RWPE2 (cell line): ENCODE results near the gene LAMC3.

Experiments used
- ATAC-seq: fragments of 200-7000 bp; cut with Tn5 transposase; 3 replicates; pipeline ENCODE4 v1.9.1; 2021; ENCODE audit warnings: low read depth
- DNase-seq: peaks from one replicate; pipeline ENCODE4 v3.0.0-alpha.2; 2020; ENCODE audit warnings: low spot score
- H3K27ac ChIP-seq: fragments of 450-650 bp; 2 replicates; pipeline ENCODE4 v1.5.1; 2017; ENCODE audit warnings: mild to moderate bottlenecking; ENCODE audit not compliant: poor library complexity, severe bottlenecking
- H3K27me3 ChIP-seq: fragments of 250-450 bp; sonication (Bioruptor Pico); 2 replicates; pipeline ENCODE4 v1.5.1; 2021; ENCODE audit warnings: mild to moderate bottlenecking, moderate library complexity; ENCODE audit not compliant: insufficient read depth, poor library complexity, severe bottlenecking
- H3K36me3 ChIP-seq: fragments of 250-450 bp; sonication (Bioruptor Pico); 2 replicates; pipeline ENCODE4 v1.5.1; 2020; ENCODE audit warnings: low read depth, mild to moderate bottlenecking, moderate library complexity
- H3K4me1 ChIP-seq: fragments of 250-450 bp; sonication (Bioruptor Pico); 2 replicates; pipeline ENCODE4 v1.5.1; 2021; ENCODE audit warnings: mild to moderate bottlenecking, moderate library complexity; ENCODE audit not compliant: insufficient read depth, poor library complexity, severe bottlenecking
- H3K4me3 ChIP-seq: fragments of 250-450 bp; sonication (Bioruptor Pico); 2 replicates; pipeline ENCODE4 v1.5.1; 2021; ENCODE audit warnings: mild to moderate bottlenecking, moderate library complexity; ENCODE audit not compliant: severe bottlenecking
- H3K9me3 ChIP-seq: fragments of 250-450 bp; sonication (Bioruptor Pico); 2 replicates; pipeline ENCODE4 v1.5.1; 2021; ENCODE audit warnings: mild to moderate bottlenecking, moderate library complexity; ENCODE audit not compliant: severe bottlenecking
- CTCF ChIP-seq: fragments of 450-650 bp; IDR thresholded peaks from one replicate; pipeline ENCODE4 v1.5.1; 2017; ENCODE audit warnings: mild to moderate bottlenecking, moderate library complexity; ENCODE audit not compliant: poor library complexity, severe bottlenecking

Gene LAMC3

GRCh38 chr9:131103024-131103423, 94.0 kb downstream of the LAMC3 start:
- no peak overlapping the region for H3K27ac ChIP-seq
- peaks cover 6% of the 10 kb centered on the region for H3K9me3 ChIP-seq
- H3K4me3 ChIP-seq = no peak overlapping the region
- H3K27me3 ChIP-seq = no peaks in the 10 kb centered on the region
- H3K36me3 ChIP-seq = no peaks in the 10 kb centered on the region
- ATAC-seq (no peak), DNase-seq (no peak)
- H3K4me1 ChIP-seq = no peaks in the 10 kb centered on the region
- no peak for TF ChIP-seq CTCF

- DNase-seq = no peak
- H3K27ac ChIP-seq = no peak overlapping the region
- TF ChIP-seq CTCF = no peak
- H3K27me3 ChIP-seq = no peaks in the 10 kb centered on the region
- H3K4me3 ChIP-seq = no peak overlapping the region
- no peak for ATAC-seq
- no peaks in the 10 kb centered on the region for H3K36me3 ChIP-seq
- H3K9me3 ChIP-seq = peaks cover 6% of the 10 kb centered on the region
- no peaks in the 10 kb centered on the region for H3K4me1 ChIP-seq
Measured at GRCh38 chr9:131103535-131103934, 94.6 kb downstream of the LAMC3 start.

GRCh38 chr9:131104016-131104740, 95.2 kb downstream of the LAMC3 start:
- no peak for TF ChIP-seq CTCF
- H3K9me3 ChIP-seq = peaks cover 4% of the 10 kb centered on the region
- no peak overlapping the region for H3K27ac ChIP-seq
- ATAC-seq (no peak), DNase-seq (no peak)
- no peaks in the 10 kb centered on the region for H3K27me3 ChIP-seq
- H3K4me1 ChIP-seq = no peaks in the 10 kb centered on the region
- no peaks in the 10 kb centered on the region for H3K36me3 ChIP-seq
- H3K4me3 ChIP-seq = no peak overlapping the region

DNA sequence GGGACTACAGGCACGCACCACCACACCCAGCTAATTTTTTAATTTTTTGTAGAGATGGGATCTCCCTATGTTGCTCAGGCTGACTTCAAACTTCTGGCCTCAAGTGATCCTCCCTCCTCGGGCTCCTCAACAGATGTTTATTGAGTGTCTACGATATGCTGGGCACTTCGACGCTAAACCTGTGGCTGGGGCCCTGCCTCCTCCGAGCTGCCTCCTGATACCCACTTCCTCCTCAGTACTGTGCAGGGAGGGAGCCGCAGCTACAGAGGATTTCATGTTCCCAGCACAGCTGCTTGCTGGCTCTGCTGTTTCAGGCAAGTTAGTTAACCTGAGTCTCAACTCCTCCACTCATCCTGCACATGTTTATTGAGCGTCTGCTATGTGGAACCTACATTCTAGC, 97.0 kb downstream of the LAMC3 start:
- TF ChIP-seq CTCF = no peak
- Histone ChIP-seq H3K36me3 (no peaks in the 10 kb centered on the region), H3K27ac (no peak overlapping the region), H3K9me3 (peaks cover 6% of the 10 kb centered on the region), H3K4me1 (no peaks in the 10 kb centered on the region), H3K27me3 (no peaks in the 10 kb centered on the region), H3K4me3 (no peak overlapping the region)
- ATAC-seq (no peak), DNase-seq (no peak)

DNA sequence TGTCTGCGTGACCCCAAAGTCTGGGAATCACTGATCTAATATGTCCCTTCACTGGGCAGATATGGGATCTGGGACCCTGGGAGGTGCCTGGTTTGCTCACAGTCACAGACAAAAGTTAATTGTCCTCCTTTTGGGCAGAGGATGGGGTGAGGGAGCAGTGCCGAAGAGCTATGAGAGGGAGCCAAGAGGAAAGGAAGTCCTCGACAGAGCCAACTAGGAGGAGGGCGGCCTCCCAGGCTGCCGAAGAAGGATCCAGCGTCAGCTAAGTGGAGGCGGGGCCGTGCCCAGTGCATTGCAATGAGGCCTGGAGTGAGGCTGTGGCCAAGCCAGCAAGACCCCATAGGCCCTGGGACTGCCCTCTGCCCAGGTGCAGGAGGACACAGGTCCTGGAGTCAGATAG, 98.8 kb downstream of the LAMC3 start:
- Histone ChIP-seq H3K9me3 (peaks cover 9% of the 10 kb centered on the region), H3K36me3 (no peaks in the 10 kb centered on the region), H3K4me1 (peaks cover 5% of the 10 kb centered on the region), H3K4me3 (no peak overlapping the region), H3K27ac (no peak overlapping the region), H3K27me3 (no peaks in the 10 kb centered on the region)
- no peak for TF ChIP-seq CTCF
- ATAC-seq (no peak), DNase-seq (no peak)
